VCaP (cell line): Measurements from ENCODE around the gene SYNPR.

Experiments used
- H3K27ac ChIP-seq: fragments of 450-650 bp; 2 replicates; pipeline ENCODE4 v1.5.1; 2017
- CTCF ChIP-seq: fragments of 450-650 bp; conservative IDR thresholded peaks from 2 replicates; pipeline ENCODE4 v1.5.1; 2017; ENCODE audit warnings: mild to moderate bottlenecking, moderate library complexity

Gene SYNPR

GRCh38 chr3:63338351-63338750, 60.2 kb downstream of the SYNPR start:
- no peak for TF ChIP-seq CTCF
- no peak overlapping the region for H3K27ac ChIP-seq

GRCh38 chr3:63343674-63344073, 65.6 kb downstream of the SYNPR start:
- TF ChIP-seq CTCF, result no peak
- peak overlapping the region; percentile 64 for H3K27ac ChIP-seq

GRCh38 chr3:63344661-63345060, 66.6 kb downstream of the SYNPR start:
- peak overlapping the region; percentile 64; the same call in 1 of the 2 replicates for H3K27ac ChIP-seq

GRCh38 chr3:63349583-63350573, 71.8 kb downstream of the SYNPR start:
- no peak overlapping the region for H3K27ac ChIP-seq
- peak; percentile 94 for TF ChIP-seq CTCF

More at GRCh38 chr3:63344661-63345060, 66.6 kb downstream of the SYNPR start:
- no peak for TF ChIP-seq CTCF

- H3K27ac ChIP-seq, result no peak overlapping the region
- TF ChIP-seq CTCF, result peak; percentile 93
These were observed 73.3 kb downstream of the SYNPR start for GRCh38 chr3:63351159-63352007.

GRCh38 chr3:63352008-63352279, 73.8 kb downstream of the SYNPR start:
- no peak overlapping the region for H3K27ac ChIP-seq
- no peak for TF ChIP-seq CTCF

- TF ChIP-seq CTCF, result no peak
- H3K27ac ChIP-seq, result no peak overlapping the region
These were observed 75.3 kb downstream of the SYNPR start for GRCh38 chr3:63353383-63353782.
